Ishikawa (cell line): ENCODE results near the gene CD58.

Experiments used
- EP300 ChIP-seq: IDR thresholded peaks from 2 replicates; pipeline ENCODE4 v1.6.1; 2012; ENCODE audit warnings: borderline replicate concordance
- FOXM1 ChIP-seq: IDR thresholded peaks from 2 replicates; pipeline ENCODE4 v1.6.1; 2012; ENCODE audit warnings: low read depth, borderline replicate concordance
- REST ChIP-seq: IDR thresholded peaks from 2 replicates; pipeline ENCODE4 v1.6.1; 2012; ENCODE audit warnings: low read depth, mild to moderate bottlenecking
- TAF1 ChIP-seq: IDR thresholded peaks from 2 replicates; pipeline ENCODE4 v1.6.1; 2012; ENCODE audit warnings: low read depth, mild to moderate bottlenecking
- TCF12 ChIP-seq: IDR thresholded peaks from 2 replicates; pipeline ENCODE4 v1.6.1; 2012; ENCODE audit warnings: low read depth
- YY1 ChIP-seq: IDR thresholded peaks from 2 replicates; pipeline ENCODE4 v1.6.1; 2012; ENCODE audit warnings: low read depth

GRCh38 chr1:116533429-116533820, 37.4 kb downstream of the CD58 start:
- no peak for TF ChIP-seq TAF1
- TF ChIP-seq REST, result no peak
- no peak for TF ChIP-seq YY1
- no peak for TF ChIP-seq TCF12
- no peak for TF ChIP-seq EP300
- no peak for TF ChIP-seq FOXM1
